CD4-positive, alpha-beta T cell treated with Interleukin-12 subunit alpha and Interleukin-12 subunit beta, for 1 hour (primary cell): ENCODE results near the gene SERPINB7.

Experiments used
- DNase-seq: peaks from one replicate; pipeline ENCODE4 v3.0.0-alpha.2; 2020

The SERPINB7 gene

DNA sequence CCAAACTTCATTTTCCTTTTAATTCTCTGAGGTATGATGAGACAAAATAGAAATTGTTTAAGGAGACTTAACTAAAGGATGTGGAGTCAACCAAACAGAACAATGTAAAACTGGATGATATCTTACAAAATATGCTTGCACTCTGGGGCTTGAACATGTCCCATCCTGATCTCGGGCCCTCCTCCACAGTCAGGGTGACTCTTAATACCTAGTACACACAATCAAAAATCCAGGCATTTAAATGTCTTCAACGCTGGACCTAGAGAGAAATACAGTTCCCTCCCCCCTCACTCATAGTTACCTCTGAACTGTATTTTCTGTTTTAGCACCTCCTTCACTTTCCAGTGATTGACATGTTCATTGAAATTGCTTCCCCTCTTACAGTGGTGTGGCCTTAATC, 75.4 kb downstream of the SERPINB7 start:
- no peak for DNase-seq
